Measurements from ENCODE around the gene MCF2L2.

MCF2L2 gene

DNA sequence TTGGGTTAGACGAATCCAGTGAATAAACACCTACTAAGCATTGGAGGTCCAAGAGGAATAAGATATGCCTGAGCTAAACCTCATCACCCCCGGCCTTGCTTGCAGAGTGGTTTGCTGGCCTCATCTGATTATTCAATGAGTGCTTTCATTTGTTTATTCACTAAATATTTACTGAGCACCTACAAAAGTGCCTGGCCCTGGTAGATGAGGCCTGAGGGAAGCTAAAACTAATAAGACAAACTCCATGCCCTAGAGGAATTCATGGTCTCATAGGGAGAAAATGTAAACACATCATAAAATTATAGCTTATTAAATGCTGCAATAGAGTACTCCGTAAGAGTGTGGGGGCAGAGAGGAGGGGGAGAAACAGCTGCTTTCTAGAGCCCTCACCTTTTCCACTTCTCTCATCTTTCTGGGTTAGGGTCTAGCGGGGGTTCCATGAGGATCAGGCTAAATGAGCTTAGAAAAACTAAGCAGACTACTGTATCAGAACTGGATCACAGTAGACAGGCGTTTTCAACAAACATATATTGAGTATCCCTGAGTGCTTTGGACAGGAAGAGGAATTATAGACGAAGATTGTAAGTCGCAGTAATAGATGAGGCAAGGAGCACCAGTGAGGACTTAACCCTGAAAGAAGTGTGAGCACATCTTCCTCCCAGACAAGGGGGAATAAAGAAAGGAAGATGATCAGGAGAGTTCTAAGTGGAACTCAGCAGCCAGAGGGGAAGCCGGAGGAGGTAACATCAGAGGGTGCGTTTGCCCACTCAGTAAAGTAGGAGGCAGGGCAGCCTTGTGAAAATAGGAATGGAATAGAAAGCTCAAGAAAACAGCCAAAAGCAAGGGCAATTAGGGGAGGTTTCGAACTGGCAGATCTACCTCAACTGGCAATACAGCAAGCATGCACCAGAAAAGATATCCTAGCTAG is 234.4 kb downstream of the MCF2L2 start:
- TF ChIP-seq SUZ12 (IDR thresholded peaks at IDR 0.05) (no peak), ELF4 (IDR thresholded peaks at IDR 0.05) (no peak), ZNF384 (IDR thresholded peaks at IDR 0.05) (no peak), L3MBTL2 (conservative IDR thresholded peaks at IDR 0.05) (no peak), NFRKB (IDR thresholded peaks at IDR 0.05) (no peak), FOXK2 (IDR thresholded peaks at IDR 0.05) (no peak), LEF1 (IDR thresholded peaks at IDR 0.05; ENCODE audit: borderline replicate concordance) (no peak), FOXA1 (IDR thresholded peaks at IDR 0.05) (no peak), SP1 (IDR thresholded peaks at IDR 0.05) (no peak), BHLHE40 (IDR thresholded peaks at IDR 0.05; ENCODE audit: borderline replicate concordance) (no peak), CTBP1 (IDR thresholded peaks at IDR 0.05; ENCODE audit: borderline replicate concordance) (no peak)
- ChIA-PET CTCF (interaction anchor here (1.4 kb wide), 1 partner anchor 188 kb away, joined by 7 read pairs; no protein-coding TSS in a partner anchor), POLR2A (no interaction called here)
- no peak for DNase-seq (ENCODE audit: extremely low spot score)

DNA sequence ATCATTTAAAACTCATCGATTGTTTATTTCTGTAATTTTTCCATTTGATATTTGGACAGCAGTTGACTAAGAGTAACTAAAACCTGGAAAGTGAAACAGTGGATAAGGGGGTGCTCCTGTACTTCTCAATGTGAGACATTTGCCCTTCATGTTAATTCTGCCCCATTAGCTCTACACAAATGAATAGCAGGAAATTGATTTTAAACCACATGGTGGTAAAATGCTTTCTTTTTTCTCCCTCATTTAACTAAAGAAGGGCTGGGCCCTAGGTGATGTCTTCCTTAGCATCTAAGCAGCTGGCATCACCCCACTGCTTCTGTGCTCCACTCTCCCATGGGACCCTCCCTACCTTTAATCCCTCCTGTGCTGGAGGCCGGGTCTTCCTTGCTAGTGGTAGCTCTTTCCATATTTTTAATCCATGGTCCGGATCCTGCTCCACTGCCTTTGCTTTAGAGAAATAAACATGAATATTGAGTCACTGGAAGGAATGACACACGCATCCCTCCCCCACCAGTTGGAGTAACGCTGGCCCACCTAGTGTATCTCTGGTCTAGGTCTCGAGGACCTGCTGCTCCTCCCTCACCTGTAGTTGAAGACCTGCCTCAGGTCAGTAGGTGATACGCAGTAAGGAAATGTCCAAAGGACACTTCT is 235.6 kb downstream of the MCF2L2 start:
- DNase-seq (ENCODE audit: extremely low spot score): no peak
- ChIA-PET CTCF (no interaction called here), POLR2A (no interaction called here)
- TF ChIP-seq HDGF (IDR thresholded peaks at IDR 0.05; ENCODE audit: borderline replicate concordance): no peak
- TF ChIP-seq BHLHE40 (IDR thresholded peaks at IDR 0.05; ENCODE audit: borderline replicate concordance): no peak
- no peak for TF ChIP-seq NFRKB (IDR thresholded peaks at IDR 0.05)
- TF ChIP-seq FOXA1 (IDR thresholded peaks at IDR 0.05): no peak
- no peak for TF ChIP-seq ZNF384 (IDR thresholded peaks at IDR 0.05)
- TF ChIP-seq FOXM1 (IDR thresholded peaks at IDR 0.05; ENCODE audit: borderline replicate concordance): no peak
- TF ChIP-seq TARDBP (IDR thresholded peaks at IDR 0.05): no peak
- TF ChIP-seq CTBP1 (IDR thresholded peaks at IDR 0.05; ENCODE audit: borderline replicate concordance): no peak
- TF ChIP-seq SUZ12 (IDR thresholded peaks at IDR 0.05): no peak
- TF ChIP-seq LEF1 (IDR thresholded peaks at IDR 0.05; ENCODE audit: borderline replicate concordance): no peak

DNA sequence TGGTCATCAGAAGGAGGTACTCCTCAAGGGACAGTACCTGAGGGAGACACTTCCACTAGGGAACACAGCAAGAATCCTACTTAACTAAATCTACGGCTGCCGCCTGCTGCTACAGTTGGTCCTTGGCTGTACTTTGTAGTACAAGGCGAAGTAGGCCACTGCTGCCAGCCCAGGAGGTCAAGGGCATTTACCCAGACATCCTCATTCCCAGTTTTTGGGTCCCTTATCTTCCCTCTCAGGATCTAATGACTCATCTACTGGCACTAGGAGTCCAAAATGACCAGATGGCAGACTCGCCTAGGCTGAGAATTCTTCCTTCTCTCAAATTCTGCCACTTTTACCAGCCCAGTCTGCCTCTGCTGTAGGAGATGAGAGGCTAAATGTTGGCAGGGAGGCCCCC is 238.8 kb downstream of the MCF2L2 start:
- no peak for DNase-seq (ENCODE audit: extremely low spot score)
- TF ChIP-seq TARDBP (IDR thresholded peaks at IDR 0.05) (no peak), NFRKB (IDR thresholded peaks at IDR 0.05) (no peak), L3MBTL2 (conservative IDR thresholded peaks at IDR 0.05) (no peak), ZNF384 (IDR thresholded peaks at IDR 0.05) (no peak), SP1 (IDR thresholded peaks at IDR 0.05) (no peak), ARNT (IDR thresholded peaks at IDR 0.05) (no peak), FOXK2 (IDR thresholded peaks at IDR 0.05) (no peak), FOXM1 (IDR thresholded peaks at IDR 0.05; ENCODE audit: borderline replicate concordance) (no peak), CTBP1 (IDR thresholded peaks at IDR 0.05; ENCODE audit: borderline replicate concordance) (no peak), FOXA1 (IDR thresholded peaks at IDR 0.05) (no peak), HDGF (IDR thresholded peaks at IDR 0.05; ENCODE audit: borderline replicate concordance) (no peak), ELF4 (IDR thresholded peaks at IDR 0.05) (no peak)
- ChIA-PET CTCF (no interaction called here), POLR2A (no interaction called here)

DNA sequence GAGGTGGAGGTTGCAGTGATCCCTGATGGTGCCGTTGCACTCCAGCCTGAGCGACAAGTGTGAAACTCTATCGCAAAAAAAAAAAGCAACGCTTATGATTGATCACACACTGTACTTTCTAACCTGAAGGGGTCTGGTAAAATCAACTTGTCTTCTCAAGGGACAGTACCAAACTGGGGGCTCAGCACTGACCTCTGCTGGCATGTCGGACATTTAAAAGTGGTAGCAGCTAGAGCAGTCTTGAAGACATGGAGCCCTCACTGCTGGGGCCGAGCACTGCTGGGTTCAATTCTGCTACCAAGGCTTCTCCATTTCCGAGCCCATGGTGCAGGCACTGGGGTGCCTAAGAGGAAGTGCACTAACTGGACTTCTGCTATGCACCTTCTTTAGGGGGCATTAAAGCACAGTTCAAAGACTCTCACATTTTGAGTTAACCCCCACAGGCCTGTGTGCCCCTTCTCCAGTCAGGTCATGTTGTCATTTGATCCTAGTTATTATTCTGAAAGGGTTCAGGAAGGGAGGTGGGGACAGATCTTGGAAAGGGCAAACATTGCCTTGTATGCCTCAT is 239.4 kb downstream of the MCF2L2 start:
- DNase-seq (ENCODE audit: extremely low spot score): peak; percentile 32
- ChIA-PET POLR2A (no interaction called here), CTCF (interaction anchor here (0.7 to 0.8 kb wide), 3 partner anchors 125 to 392 kb away, joined by 4 to 6 read pairs (median 4); no protein-coding TSS in a partner anchor)
- TF ChIP-seq FOXA1 (IDR thresholded peaks at IDR 0.05) (no peak), SUZ12 (IDR thresholded peaks at IDR 0.05) (no peak), FOXM1 (IDR thresholded peaks at IDR 0.05; ENCODE audit: borderline replicate concordance) (no peak), ARNT (IDR thresholded peaks at IDR 0.05) (no peak), FOXK2 (IDR thresholded peaks at IDR 0.05) (no peak), NFRKB (IDR thresholded peaks at IDR 0.05) (no peak), BHLHE40 (IDR thresholded peaks at IDR 0.05; ENCODE audit: borderline replicate concordance) (no peak), ELF4 (IDR thresholded peaks at IDR 0.05) (no peak)
- TF ChIP-seq, protein P1, sequence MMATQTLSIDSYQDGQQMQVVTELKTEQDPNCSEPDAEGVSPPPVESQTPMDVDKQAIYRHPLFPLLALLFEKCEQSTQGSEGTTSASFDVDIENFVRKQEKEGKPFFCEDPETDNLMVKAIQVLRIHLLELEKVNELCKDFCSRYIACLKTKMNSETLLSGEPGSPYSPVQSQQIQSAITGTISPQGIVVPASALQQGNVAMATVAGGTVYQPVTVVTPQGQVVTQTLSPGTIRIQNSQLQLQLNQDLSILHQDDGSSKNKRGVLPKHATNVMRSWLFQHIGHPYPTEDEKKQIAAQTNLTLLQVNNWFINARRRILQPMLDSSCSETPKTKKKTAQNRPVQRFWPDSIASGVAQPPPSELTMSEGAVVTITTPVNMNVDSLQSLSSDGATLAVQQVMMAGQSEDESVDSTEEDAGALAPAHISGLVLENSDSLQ (IDR thresholded peaks at IDR 0.05): no peak

DNA sequence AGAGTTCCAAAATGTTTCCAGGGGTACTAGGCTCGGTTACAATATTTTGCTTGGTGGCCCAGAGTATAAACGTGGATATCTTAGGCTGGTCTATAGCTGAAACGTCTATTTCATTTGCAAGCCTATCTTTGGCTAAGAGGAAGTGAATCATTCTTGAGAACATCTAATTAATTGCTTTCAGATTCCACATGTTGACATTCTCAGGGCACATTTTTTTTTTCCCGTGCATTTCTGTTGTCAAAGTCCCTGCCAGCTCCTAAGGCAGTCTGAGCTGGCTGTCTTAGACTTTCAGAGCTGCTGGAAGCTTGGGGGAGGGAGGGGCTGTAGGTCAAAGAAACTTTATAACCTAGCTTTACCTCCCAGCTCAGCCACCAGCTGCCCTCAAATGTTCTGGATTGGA is 242.7 kb downstream of the MCF2L2 start:
- TF ChIP-seq ZNF384 (IDR thresholded peaks at IDR 0.05) (no peak), L3MBTL2 (conservative IDR thresholded peaks at IDR 0.05) (no peak), BHLHE40 (IDR thresholded peaks at IDR 0.05; ENCODE audit: borderline replicate concordance) (no peak), HDGF (IDR thresholded peaks at IDR 0.05; ENCODE audit: borderline replicate concordance) (no peak)
- ChIA-PET POLR2A (no interaction called here), CTCF (interaction anchor here (0.6 to 3.4 kb wide), 4 partner anchors 63 to 222 kb away, joined by 3 to 31 read pairs (median 4); no protein-coding TSS in a partner anchor)
- DNase-seq (ENCODE audit: extremely low spot score): no peak

DNA sequence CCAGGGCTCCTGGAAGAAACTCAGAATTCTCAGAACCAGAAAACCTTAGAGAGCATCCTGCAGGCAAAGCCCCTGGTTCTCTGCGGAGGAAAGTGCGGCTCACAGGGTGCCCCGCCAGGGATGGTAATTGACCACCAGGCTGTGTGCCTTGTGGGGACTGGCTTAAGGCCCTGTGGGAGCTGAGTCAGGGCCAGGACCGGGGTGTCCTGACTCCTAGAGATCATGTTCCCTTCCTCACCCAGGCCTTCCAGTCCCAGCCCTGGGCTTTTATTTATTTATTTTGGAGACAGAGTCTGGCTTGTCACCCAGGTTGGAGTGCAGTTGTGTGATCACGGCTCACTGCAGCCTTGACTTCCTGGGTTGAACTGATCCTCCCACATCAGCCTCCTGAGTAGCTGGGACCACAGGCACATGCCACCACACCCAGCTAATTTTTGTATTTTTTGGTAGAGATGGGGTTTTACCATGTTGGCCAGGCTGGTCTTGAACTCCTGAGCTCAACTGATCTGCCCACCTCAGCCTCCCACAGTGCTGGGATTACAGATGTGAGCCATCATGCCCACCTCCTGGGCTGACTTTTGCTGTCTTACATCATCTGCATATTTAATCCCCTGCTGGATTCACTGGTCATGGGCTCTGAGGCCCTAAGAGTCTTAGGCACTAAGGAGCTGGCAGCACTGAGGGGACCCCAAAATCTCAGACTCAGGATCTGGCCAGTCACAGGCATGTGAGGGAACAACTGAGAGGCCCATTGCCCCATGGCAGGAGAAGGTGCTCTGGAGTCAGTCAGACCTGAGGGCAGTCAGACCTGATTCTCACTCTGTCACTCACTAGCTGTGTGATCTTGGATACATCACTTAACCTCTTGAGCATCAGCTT is 245.4 kb downstream of the MCF2L2 start:
- ChIA-PET CTCF (interaction anchor here (3.4 kb wide), 1 partner anchor 199 kb away, joined by 31 read pairs; no protein-coding TSS in a partner anchor), POLR2A (no interaction called here)
- TF ChIP-seq L3MBTL2 (conservative IDR thresholded peaks at IDR 0.05): no peak
- DNase-seq (ENCODE audit: extremely low spot score): no peak

Data from HEK293T (cell line).